ENCODE data around the gene SHROOM4.

DNA sequence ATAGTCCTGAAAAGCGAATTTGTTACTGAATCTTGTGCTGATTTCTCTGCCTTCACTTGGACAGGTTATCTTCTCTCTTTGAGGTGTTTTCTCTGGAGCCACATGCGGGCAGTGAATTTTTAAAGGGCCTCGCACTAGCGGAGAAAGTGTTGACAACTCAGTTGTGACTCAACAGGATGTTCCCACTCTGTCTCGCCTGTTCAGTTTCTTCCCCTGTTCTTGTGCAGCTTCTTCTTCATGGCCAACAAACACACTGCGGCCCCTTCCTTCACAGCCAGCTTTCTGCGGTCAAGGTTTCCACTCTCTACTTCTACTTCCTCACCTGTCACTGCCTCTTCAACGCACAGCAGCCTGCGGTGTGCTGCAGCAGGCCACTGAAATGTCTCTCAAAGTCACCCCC is 1.1 kb upstream of the SHROOM4 start:
- TF ChIP-seq, protein P1, sequence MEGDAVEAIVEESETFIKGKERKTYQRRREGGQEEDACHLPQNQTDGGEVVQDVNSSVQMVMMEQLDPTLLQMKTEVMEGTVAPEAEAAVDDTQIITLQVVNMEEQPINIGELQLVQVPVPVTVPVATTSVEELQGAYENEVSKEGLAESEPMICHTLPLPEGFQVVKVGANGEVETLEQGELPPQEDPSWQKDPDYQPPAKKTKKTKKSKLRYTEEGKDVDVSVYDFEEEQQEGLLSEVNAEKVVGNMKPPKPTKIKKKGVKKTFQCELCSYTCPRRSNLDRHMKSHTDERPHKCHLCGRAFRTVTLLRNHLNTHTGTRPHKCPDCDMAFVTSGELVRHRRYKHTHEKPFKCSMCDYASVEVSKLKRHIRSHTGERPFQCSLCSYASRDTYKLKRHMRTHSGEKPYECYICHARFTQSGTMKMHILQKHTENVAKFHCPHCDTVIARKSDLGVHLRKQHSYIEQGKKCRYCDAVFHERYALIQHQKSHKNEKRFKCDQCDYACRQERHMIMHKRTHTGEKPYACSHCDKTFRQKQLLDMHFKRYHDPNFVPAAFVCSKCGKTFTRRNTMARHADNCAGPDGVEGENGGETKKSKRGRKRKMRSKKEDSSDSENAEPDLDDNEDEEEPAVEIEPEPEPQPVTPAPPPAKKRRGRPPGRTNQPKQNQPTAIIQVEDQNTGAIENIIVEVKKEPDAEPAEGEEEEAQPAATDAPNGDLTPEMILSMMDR (IDR thresholded peaks at IDR 0.05) = no peak
- no peak for TF ChIP-seq POLR2A (IDR thresholded peaks at IDR 0.05)
